T-helper 2 cell (primary cell): Measurements from ENCODE around the gene RNF166.
"Not testable (repeated sequence)": the region's sequence is repeated elsewhere in the genome, so short reads cannot be mapped to it uniquely, and the experiment has no call there.

ENCODE experiments used
- DNase-seq, 5 experiments: peaks; one replicate each; pipeline versions ENCODE4 v3.0.0 to v3.0.0-alpha.2; 2012 to 2022

The RNF166 gene

GRCh38 chr16:88669980-88670379 is 36.2 kb downstream of the RNF166 start:
- DNase-seq, result no peak

DNA sequence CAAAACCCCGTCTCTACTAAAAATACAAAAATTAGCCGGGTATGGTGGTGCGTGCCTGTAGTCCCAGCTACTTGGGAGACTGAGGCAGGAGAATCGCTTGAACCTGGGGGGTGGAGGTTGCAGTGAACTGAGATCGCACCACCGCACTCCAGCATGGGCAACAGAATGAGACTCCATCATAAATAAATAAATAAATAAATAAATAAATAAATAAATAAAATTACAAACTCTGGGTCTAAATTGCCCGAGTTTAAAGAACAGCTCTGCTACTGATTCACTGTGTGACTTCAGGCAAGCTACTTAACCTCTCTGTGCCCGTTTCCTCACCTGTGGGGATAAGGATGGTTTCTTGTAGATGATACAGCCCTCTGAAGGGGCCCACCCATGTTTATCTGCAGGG is 36.7 kb downstream of the RNF166 start:
- not testable (repeated sequence) for DNase-seq

DNA sequence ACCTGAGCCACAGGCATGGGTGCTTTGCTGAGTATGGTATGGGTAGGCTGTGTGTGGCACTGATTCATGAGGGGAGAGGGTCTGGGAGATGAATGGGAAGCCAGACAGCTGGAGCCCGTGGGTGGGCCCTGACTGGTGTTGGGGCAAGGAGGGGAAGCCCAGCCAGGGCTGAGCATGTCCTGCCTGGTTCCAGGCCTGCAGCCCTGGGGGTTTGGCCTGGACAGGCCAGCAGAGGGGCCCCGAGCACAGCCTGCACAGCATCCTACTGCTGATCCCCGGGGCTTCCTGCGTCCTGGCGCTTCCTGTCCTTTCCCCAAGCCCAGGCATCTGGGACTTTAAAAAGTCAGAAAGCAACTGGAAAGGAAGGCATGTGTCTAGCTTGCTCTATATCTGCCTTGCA is 38.7 kb downstream of the RNF166 start:
- no peak for DNase-seq

DNA sequence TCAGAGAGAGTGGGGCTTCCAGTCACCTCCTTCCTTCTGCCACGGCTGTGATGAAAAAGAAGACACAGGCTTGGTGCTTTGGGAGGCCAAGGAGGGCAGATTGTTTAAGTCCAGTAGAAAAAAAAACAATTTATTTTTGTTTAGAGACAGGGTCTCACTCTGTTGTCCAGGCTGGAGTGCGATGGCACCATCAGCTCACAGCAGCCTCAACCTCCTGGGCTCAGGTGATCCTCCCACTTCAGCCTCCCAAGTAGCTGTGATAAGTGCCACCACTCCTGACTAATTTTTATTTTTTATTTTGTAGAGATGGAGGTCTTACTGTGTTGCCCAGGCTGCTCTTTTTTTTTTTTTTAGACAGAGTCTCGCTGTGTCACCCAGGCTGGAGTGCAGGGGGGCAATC is 40.6 kb downstream of the RNF166 start:
- no peak for DNase-seq

GRCh38 chr16:88665148-88665547 is 41.1 kb downstream of the RNF166 start:
- DNase-seq, result no peak

DNA sequence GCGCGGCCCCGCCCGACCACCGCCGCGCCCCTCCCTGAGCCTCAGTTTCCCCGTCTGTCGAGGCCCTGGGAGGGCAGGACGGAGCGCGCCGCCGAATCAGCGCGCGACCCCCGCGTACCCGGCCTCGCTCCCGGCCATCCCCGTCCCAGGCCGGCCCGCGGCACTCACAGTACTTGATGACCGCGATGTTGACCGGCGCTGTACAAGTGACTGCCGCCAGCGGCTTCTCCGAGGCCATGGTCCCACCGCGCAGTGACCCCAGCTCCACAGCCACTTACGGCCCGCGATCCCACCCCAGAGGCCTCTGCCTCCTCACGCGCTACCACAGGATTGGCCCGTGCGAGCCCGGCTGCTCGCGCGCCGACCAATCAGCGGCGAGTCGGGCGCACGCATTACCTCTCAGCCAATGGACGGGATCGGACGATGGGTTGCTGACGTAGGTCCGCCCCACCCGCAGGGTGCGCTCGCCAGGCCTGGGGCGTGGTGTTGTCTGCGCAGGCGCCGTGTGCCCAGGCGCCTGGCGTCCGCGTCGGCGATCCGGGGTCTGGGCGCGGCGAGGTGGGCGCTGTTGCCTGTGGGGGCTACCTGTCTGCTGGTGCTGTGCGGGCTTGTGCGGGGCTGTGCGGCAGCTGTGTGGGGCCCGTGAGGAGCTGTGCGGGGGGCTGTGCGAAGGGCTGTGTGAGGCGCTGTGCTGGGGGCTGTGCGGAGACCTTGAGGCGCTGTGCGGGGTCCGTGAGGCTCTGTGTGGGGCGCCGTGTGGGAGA is 43.2 kb downstream of the RNF166 start, which contains the start of gene MVD:
Gene MVD (minus strand): TSS at position 249 of the 764 bp plus-strand sequence. CDS start 11 bp downstream, at position 238.
- peak; percentile 91 to 98 (median 94) for DNase-seq

GRCh38 chr16:88662222-88662842 is 43.9 kb downstream of the RNF166 start:
- peak in 1 of 5 experiments; percentile 38 for DNase-seq

DNA sequence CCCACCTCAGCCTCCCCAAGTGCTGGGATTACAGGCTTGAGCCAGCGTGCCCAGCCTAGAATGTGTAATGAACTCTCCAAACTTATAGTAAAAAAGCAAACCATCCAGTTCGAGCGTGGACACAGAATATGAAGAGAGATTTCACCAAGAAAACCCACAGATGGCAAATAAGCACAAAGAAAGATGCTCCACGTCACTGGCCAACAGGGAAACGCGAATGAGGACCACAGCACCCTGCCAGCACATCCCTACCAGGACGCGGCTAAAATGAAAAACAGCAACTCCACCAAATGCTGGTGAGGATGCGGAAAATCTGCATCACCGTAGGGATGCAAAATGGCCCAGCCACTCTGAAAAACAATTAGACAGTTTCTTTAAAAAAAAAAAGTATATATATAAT is 44.7 kb downstream of the RNF166 start:
- no peak for DNase-seq

DNA sequence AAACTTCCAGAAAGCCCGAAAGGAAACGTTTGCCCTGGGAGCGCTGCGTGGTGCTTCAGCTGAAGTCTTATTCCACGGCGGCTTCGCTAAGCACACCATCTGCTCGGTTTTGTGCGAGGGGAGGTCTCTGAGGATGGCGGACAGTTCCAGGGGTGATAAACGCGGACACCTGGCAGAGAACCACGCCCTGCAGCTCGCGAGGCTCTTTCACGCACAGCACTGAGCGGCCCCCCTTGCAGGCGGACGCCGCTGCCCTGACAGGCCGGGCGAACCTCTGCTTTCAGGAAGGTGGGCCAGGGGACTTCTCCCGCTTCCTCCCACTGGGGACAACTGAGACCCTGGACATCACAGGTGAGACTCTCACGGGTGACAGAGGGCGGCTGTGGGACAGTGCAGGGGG is 47.0 kb downstream of the RNF166 start:
- DNase-seq, result no peak

DNA sequence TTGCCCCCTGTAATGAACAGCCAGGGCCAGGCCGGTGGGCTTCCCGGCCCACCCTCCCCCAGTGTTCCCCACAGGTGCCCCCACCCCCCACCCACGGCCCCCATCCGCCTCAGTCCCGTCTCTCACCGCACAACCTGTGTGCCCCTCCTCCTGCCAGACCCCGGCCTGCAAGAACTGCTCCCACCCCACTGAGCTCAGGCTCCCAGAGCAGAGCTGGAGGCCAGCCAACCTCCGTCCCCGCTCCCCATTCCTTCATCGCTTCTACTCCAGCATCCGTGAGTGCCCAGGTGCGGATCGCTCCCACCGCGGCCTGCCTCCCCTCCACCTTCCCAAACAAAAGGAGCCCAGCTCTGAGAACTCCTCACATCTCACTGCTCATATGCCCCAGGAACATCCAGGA is 47.5 kb downstream of the RNF166 start:
- no peak for DNase-seq

- DNase-seq, result no peak
Measured at GRCh38 chr16:88657371-88657770, 48.8 kb downstream of the RNF166 start.

DNA sequence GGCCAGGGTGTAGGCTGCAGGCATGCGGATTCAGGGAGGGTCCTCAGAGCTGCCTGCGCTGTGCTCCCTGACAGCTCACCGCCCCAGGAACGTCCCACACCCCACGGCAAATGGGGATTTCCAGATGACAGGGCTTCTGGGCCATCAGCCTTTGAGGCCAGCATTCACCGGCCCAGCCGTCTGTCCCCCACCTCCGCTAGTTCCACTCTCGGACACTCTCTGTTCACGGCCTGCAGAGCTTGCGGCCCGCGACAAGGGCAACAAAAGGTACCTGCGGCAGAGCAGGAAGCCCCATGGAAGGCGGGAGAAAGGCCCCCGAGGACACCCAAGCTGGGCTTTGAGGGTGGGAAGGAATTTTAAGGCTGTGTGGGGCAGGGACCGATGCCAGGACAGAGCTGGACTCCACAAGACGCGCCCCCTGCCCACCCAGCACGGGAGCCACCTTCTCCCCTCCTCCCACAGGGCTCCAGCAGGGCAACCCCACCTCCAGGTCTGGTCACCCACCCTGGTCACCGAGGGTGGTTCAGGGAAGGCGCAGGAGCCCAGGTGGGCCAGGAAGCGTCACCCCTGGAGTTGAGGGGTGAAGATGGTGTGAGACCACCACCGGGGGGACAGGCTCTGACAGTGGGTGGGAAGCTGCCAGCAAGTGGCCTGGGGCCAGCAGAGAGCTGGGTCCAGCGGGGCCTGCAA is 49.8 kb downstream of the RNF166 start:
- no peak for DNase-seq

- no peak for DNase-seq
Measured at GRCh38 chr16:88655733-88656281, 50.4 kb downstream of the RNF166 start.

DNA sequence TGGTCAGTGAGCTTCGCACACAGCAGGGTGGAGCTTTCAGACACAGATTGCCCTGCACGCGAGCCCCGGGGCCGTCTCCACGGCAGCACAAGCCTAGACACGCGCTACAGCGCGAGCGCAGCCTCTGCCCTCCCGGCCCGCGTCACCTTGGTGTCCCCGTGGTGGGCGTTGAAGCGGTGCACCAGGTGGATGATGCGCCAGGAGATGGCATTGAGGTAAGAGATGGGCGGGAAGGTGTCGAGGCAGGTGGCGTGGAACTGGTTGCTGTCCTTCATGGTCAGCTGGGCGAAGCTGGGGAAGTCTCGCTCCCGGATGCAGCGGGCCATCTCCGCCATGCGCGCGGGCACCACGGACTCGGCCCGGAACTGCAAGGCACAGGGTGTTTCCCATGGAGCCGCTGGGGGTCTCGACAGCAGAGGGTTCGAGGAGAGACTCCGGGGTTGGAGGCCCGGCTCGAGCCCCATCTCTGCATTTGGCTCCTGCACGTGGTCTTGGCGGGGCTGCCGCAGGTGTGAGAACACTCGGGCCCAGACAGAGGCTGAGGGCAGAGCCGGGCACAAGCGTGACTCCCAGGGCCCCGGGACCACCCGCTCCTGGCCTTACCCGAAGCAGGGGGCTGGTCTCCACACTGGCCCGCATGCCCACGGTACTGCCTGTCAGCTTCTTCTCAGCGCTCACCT is 51.0 kb downstream of the RNF166 start:
- DNase-seq, result no peak

DNA sequence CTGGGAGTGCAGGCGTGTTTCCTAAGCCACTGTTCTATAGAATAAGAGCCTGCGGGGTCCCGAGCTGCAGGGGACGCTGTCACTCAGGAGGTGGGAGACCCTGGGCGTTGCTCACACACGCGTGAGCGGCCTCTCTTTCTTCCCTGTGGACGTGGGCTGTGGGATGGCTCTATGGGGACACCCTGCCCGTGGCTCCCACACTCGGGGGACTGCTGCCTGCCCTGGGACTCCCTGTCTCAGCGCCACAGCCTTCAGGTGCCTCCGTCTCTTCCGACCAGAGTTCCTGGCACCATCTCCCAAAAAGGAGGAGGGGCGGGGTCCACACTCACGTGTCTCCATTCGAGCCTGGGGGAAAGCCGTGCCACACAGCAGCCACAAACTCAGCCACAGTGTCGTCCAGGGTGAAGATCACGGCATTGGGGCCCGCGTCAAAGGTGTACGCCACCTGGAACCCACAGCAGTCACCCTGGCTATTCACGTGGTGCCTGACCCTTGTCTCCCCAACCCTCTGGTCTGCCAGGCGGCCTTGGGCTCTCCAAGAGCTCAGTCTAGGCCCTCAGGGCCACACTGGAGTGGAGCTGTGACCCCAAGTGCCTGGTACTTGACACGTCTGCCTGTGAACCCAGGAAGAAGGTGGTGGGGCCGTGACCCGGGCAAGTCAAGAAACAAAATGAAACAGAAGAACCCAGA is 51.7 kb downstream of the RNF166 start:
- no peak for DNase-seq

- no peak for DNase-seq
Measured at GRCh38 chr16:88653596-88654362, 52.4 kb downstream of the RNF166 start.

DNA sequence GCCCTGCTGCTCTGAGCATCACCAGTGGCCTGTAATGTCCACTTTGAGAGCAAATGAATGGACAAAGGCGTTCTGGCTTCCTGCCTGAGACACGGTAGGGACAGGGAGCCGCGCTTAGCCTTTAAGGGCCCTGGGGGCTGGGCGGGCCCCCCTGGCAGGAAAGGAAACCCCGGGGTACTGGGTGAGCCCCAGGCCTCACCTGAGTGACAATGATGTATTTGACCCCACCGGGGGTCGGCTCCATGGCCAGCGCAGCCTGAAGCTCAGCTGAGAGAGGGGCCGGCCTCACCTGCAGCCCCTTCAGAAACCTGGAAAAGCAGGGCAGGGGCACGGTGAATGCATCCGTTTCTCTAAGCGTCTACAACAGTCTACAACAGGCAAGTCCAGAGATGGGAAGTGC is 53.1 kb downstream of the RNF166 start:
- DNase-seq, result no peak

DNA sequence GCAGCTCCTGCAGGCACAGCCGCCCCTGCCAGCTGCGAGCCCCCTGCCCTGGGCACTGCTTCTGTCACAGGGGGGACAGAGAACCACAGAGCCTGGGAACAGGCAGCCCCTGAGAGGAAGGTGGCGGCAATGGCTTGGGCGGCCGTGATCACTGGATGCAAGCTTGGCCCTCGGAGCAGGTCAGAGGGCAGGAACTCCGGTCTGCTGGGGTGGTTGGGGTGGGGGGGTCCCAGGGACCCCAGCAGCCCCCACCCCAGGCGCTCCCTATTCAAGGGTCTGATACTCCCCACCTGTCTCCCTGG is 53.5 kb downstream of the RNF166 start:
- no peak for DNase-seq

GRCh38 chr16:88651989-88652761 is 54.0 kb downstream of the RNF166 start:
- DNase-seq, result no peak

DNA sequence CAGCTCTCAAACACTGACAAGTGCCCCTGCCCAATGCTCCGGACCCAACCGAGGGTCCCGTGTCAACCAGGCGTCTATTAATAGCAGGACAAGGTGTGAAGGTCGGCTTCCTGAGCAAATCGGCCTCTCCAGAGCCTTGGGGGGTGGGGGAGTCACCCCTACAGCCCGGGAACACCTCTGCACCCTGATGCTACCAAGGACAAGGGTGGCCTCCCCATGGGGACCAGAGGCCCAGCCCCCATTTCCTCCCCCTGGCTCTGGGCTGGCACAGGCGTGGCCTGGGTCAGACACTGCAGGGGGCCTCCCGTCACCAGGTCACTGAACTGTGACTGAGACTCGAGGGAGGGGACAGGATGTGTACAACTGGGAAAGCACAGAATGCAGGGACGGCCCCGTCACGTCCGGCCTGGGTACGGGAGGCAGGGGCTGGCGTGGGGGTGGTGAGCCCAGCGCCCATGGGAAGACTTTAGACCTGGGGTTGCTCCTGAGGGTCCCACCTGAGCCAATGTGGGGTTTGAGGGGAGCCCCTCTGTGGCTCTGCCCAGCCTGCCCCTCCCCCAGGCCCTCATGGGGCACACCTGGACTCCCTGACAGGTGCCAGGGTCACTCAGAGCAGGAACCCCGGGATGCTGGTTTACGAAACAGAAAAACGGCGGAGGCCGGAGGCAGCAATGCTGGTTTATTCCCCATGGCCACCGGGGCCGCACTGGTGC is 54.8 kb downstream of the RNF166 start:
- peak in 4 of 5 experiments; percentile 49 to 92 (median 70) for DNase-seq
